Hepatic stellate cell (primary cell): ENCODE data around the gene ACTL7A.
A peak's percentile ranks its signal among the peaks of the same experiment; 100 is the strongest.
"Not testable (repeated sequence)": the region's sequence is repeated elsewhere in the genome, so short reads cannot be mapped to it uniquely, and the experiment has no call there.

Experiments used
- DNase-seq: peaks from one replicate; pipeline ENCODE4 v3.0.0; 2011; ENCODE audit warnings: low spot score

ACTL7A gene

DNA sequence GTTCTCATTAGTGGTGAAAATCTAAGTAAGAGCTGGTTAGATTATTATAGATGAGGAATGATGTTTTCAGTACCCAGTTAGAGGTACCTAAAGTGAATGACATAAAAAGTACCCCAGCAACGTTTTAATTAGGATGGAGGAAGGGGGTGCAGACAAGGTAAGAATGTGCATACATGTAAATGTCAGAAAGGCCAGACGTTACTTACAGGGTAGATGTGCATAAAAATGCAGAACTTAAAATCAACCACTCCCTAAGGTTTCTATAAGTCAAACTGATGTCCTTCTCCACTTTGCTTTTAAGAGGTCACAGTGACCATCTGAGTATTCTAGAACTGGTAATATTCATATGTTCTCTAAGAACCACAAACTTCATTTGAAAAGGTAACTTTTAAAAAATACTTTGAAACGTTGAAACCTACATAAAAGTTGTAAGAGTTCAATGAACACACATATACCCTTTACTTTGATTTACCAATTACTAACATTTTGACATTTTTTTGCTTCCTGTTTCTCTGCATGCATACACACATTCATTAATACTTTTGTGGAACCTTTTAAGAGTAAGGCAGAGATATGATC, 18.8 kb downstream of the ACTL7A start:
- no peak for DNase-seq

DNA sequence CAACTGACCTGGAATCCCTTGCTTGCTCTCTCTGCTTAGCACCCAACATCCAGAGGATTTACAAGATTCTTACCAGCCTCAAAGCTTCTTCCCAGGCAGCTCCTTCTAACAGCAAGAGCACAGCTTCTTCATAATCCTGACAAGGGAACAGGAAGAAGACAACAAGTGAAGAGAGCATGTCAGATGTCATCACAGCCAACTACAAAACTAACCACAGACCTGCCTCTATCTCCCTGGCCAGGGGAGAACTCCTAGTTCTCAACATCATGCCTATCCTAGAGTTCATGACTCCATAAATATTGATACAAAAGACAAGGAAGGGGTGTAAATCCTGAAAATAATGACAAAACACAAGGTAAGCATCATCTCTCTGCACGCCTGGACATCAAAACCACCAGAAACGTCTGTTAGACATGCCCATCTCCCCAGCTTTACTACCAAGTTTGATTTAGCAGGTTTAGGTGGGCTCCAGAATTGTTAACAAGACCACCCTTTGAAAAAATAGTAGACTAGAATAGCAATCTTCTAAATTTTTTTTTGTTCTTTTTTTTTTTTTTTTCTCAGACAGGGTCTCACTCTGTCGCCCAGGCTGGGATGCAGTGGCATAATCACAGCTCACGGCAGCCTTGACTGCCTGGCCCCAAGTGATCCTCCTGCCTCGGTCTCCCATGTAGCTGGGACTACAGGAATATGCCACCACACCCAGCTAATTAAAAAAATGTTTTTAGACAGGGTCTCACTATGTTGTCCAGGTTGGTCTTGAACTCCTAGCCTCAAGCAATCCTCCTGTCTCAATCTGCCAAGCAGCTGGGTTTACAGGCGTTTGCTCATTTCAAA, 20.2 kb downstream of the ACTL7A start:
- no peak for DNase-seq

DNA sequence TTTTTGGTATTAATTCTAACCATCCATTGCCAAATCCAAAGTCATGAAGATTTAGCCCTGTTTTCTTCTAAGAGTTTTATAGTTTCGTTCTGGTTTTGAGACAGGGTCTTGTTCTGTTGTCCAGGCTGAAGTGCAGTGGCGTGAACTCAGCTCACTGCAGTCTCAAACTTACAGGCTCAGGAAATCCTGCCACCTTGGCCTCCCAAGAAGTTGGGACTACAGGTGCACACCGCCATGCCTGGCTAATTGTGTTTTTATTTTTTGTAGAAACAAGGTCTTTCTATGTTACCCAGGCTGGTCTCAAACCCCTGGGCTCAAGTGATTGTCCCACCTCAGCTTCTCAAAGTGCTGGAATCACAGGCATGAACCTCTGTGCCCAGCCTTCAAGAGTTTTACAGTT, 21.0 kb downstream of the ACTL7A start:
- no peak for DNase-seq

DNA sequence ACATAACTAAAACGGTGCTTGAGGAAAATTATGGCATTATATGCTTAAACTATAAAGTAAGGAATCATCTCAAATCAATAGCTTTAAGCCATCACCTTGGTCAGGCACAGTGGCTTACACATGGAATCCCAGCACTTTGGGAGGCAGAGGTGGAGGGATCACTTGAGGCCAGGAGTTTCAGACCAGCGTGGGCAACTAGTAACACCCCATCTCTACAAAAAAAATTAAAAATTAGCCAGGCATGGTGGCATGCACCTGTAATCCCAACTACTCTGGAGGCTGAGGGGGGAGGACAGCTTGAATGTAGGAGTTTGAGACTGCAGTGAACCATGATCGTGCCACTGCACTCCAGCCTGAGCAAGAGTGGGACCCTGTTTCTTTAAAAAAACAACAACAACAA, 22.6 kb downstream of the ACTL7A start:
- DNase-seq = no peak

DNA sequence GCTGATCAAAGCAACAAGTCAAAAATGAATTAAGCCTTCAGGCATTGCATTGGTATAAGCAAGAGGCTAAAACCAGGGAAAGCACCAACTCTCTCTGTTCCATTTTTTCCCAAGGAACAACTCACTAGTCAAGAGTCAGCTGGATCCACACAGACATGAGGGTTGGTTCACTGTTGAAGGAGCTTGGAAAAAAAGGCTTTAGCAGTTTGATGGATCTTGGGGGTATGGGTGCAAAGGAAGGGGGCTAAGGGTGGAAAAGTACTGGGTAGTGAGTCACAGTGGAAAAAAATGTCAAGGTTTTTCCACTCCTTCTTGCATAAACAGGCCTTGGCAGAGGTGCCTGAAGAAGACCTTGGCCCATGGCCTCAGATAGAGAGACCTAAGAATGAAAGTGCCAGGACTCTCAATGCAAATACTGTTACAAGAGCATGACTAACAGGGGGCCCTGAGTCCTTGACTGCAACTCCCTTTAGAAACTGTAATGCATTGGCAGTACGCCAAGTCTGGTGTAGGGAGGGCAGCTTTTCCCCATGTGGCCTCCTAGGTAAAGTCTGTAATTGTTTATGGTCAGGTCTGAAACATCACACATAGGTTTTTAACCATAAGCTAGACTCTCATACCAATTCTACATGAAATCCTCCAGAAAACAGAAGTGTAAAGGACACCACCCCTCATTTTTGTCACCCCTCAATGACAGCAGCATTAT, 23.7 kb downstream of the ACTL7A start:
- DNase-seq = peak; percentile 31

DNA sequence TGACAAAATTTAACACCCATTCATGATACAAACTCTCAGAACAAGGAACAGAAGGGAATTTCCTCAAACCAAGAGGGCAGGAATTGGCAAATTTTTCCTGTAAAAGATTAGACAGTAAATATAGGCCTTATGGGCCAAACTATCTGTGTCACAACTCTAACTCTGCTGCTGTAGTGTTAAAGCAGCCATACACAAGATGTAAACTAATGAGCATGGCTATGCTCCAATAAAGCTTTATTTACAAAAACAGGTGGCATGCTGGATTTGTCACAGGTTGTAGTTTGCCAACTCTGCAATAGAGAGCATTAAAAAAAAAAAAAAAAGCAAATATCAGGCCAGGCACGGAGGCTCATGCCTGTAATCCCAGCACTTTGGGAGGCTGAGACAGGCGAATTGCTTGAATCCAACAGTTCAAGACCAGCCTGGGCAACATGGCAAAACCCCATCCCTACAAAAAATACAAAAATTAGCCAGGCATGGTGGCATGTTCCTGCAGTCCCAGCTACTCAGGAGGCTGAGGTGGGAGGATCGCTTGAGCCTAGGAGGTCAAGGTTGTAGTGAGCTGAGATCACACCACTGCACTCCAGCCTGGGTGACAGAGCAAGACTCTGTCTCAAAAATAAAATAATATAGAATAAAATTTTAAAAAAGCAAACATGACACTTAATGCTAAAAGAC, 24.7 kb downstream of the ACTL7A start:
- not testable (repeated sequence) for DNase-seq

DNA sequence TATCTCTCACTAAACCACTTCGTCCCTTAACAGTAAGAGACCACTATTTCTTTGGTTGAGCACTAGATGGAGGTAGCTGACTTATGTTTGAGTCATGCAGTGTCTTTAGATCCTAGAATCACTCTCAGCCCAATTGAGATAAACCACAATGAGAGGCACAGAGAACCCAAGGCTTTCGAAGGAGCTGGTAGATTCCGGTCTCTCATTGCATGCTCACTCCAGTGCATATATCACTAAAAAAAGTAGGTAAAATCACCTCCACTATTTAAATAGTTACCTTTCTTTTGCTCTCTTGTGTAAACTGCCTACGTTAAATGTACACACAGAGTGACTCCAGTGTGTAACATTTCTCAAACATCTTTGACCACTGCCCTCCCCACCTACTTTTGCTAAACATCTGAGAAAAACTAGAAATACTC, 27.6 kb downstream of the ACTL7A start:
- peak; percentile 11 for DNase-seq

DNA sequence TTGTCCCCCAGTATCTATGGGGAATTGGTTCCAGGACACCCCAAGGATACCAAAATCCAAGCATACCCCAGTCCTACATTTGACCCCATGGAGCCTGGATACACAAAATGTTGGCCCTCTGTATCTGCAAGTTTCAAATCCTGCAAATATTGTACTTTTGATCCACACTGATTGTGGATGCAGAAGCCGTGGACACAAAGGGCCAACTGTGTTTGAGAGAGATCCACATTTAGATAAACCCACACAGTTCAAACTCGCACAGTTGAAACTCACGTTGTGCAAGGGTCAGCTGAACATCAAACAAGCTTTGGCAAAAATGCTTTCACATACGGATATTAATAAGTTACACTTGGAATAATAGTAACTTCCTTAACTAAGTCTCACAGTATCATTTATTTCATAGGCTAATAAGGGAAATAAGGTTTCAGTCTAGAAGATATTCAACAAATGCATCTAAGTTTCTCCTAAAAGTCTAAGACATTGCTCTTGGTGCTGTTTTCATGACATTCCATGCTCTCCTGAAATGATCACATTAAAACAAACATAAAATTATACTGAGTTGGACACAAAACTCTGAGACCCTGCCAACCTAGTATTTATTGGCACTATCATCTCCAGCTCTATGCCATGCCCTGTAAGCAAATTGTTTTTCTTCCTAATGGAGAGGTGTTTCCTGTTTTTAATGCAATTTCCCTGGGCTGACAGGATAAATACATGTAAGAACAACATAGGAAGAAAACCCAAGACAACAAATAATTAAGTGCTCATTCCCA, 32.3 kb downstream of the ACTL7A start:
- DNase-seq = no peak

DNA sequence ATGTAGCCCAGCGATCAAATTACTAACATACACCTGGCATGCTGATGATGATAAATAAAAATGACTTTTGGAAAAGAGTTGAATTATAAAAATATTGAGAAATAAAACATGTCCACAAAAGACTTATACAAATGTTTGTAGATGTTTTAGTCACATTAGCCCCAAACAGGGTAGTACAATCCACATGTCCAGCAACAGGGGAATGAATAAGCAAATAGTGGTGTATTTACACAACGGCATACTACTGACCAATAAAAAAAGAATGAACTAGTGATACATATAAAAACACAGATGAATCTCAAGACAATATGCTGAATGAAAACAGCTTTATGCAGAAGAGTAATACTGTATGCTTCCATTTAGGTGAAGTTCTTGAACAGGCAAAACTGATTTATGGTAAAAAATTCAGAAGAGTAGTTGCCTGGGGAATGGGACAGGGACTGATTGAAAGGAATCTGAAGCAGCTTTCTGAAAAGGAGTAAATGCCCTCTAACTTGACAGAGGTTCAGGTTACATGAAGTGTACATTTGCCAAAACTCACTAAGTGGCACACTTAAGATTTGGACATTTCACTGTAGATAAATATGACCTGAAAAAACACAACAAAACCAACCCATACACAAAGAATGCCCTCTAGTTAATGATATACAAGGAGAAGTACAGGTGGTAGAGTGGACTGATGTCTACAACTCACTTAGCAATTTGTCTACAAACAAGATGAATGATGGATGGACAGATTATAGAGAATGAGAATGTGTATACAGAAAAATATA, 35.4 kb downstream of the ACTL7A start:
- no peak for DNase-seq

DNA sequence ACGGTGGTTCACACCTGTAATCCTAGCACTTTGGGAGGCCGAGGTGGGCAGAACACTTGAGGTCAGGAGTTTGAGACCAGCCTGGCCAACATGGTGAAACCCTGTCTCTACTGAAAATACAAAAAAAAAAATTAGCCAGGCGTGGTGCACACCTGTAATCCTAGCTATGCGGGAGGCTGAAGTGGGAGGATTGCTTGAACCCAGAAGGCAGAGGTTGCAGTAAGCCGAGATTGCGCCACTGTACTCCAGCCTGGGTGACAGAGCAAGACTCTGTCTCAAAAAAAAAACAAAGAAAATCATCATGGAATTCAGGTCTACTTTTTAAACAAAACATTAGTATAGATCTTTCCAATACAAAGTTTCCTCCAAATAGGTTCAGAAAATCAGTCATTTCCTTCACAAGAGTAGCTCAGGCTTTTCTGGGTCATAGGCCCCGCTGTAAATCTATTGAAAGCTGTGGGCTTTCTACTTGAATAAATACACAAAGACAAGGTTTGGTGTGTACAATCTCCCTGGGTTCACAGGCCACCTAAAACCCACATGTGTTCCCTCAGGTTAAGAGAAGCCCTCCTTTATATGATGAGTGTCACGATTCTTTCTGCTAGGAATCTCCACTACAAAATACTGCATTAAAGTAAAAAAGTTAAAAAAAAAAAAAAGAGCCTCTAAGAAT, 37.1 kb downstream of the ACTL7A start:
- not testable (repeated sequence) for DNase-seq

DNA sequence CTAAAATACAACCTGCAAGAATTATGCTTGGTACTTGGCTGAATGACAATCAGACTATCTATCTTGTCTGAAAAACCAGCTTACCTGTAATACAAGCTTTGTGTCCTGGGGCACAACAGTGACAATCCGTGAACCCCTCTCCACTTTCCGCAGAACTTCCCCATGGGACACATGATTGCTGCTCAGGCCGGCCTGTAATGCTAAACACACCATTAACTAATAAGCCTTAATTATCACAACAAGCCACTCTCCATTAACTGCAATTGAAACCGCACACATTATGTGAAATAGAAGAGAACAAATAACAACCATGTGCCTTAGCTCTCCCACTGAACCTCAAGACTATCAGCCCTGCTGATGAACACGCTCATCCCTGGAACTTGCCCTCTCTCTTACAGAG, 38.1 kb downstream of the ACTL7A start:
- DNase-seq = no peak

DNA sequence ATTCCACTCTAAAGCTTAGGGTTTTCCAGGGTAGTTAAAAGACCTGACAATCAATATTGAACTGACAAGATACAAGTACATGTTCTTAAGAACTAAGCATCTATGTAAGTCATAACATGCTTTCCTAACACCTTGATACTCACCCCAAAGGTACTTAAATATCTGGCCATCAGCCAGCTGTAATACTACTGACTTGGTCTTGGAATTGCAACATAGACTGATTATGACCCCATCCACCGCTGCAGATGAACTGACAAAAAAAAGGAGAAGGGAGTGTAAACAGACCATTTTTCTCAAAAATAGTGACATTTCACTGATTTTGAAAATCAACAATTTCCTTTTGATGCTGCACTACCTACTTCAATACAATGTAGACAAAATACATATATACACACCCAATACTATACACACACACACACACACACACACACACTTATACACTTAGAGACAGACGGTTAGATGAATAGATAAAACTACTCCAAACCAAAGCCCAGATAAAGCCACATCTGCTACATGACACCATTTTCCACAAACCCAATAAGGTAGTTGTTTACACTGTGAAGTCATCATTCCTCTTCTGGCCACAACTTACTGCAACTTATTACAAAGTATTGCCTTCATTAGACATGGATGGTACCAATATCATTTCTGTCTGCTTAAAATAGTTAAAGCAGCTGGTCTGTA, 41.5 kb downstream of the ACTL7A start:
- DNase-seq = no peak

DNA sequence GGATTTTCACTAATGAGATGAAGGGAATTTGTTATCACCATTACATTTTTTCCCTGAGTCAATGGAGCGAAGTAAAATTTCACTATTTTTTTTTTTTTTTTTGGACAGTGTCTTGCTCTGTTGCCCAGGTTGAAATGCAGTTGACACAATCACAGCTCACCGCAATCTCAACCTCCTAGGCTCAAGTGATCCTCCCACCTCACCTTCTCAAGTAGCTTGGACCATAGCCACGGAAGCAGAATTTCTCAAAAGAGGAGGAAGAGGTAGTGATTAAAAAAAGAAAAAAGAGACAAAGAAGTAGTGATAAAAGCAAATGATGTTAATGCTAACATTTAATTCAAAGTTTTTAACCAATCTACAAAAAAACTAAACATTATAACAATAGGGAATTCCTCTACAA, 42.1 kb downstream of the ACTL7A start:
- no peak for DNase-seq

DNA sequence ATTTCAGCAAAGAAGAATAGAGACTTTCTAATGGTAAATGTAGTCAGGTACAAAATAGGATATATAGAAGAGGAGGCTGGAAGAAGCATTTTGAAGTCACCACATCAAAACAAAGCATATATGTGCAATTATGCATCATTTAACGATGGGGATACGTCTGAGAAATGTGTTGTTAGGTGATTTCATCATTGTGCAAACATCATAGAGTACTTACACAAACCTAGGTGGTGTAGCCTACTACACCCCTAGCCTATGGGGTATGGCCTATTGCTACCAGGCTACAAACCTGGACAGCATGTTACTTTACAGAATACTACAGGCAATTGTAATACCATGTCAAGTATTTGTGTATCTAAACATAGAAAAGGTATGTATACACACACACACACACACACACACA, 43.4 kb downstream of the ACTL7A start:
- no peak for DNase-seq

DNA sequence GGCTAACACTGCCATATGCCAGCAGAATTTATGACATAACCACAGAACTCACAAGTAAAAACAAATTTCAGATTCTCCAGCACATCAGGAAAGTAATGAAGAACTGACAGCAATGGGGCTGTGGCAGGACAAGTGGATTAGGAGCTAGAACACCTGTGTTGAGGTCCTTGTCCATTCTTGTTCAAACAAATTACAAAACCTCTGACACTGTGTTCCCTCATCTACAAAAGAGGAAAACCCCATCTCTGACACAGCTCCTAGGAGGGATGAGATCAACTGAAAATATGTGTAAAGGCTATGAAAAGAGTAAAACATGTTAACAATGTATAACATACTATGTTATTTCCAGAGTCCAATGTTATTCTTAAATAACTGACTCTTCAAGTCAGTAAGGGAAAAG, 48.3 kb downstream of the ACTL7A start:
- DNase-seq = no peak

DNA sequence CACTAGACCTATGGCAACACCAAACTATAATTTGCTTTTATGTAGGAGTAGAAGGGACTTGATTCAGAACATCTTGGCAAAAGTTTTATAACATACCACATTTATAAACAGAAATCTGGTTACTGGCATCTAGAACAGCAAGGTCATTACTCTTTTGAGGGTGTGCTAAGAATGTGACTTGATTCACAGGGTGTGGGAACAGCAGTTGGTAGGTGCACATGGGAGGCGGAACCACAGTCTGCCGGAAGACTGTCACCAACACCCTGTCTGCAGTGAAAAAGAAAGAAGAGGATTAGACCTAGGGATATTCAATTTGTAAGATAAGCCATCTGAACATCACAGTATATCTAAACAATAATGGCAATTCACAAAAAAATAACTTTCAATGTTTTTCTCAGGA, 48.8 kb downstream of the ACTL7A start:
- no peak for DNase-seq

DNA sequence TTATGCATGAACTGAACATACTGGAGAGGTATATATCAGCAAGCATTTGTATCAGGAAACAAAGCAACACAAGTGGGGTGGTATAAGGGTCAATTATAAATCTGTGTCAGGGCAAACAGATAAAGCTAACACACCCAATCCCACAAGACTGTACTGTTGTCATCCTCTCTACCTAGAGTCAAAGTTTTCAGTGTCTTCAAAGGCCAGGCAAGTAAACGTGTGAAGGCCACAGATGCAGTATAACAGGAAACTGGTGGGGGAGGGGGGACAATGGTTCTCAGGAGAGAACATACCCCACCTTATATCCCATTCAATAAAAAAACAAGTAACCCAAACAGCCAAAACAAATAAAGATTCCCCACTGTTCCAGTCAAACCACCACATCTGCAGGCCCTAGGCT, 49.8 kb downstream of the ACTL7A start:
- DNase-seq = no peak
